HEK293 (cell line): ENCODE measurements around the gene SEMA6D.

Source experiments
- CTCF ChIA-PET: fragments of 350-600 bp; formaldehyde crosslinking; extraction: SDS; loops from one replicate; lab custom pipeline; 2021; ENCODE audit warnings: antibody characterized with exemption; lab: Yijun Ruan, JAX
- POLR2A ChIA-PET: fragments of 300-600 bp; formaldehyde crosslinking; extraction: SDS; loops from one replicate; lab custom pipeline; 2020; ENCODE audit warnings: antibody characterized with exemption, inconsistent platforms; lab: Yijun Ruan, JAX
- H3K27ac ChIP-seq: fragments of 200-500 bp; sonication (Bioruptor generic); 2 replicates; pipeline ENCODE4 v1.5.1; 2014; ENCODE audit warnings: low read depth, low read length, control low read depth, inconsistent platforms; ENCODE audit errors: extremely low read depth
- H3K36me3 ChIP-seq, 2 experiments: fragments of 200-500 bp in 1 of 2; sonication (Bioruptor generic) in 1 of 2; 1 replicate in 1 of 2; 2 replicates in 1 of 2; pipeline ENCODE4 v1.5.1; 2014 to 2017; ENCODE audit warnings: inconsistent platforms in 2 of 2, low read length in 2 of 2; ENCODE audit not compliant: control insufficient read depth in 2 of 2, insufficient read depth in 1 of 2
- H3K4me1 ChIP-seq: fragments of 200-500 bp; sonication (Bioruptor generic); 2 replicates; pipeline ENCODE4 v1.5.1; 2014; ENCODE audit warnings: mild to moderate bottlenecking, low read length, inconsistent platforms; ENCODE audit not compliant: control insufficient read depth, insufficient read depth
- H3K4me3 ChIP-seq: 2 replicates; pipeline ENCODE4 v1.5.1; 2011; ENCODE audit warnings: low read depth, mild to moderate bottlenecking, control low read depth, low read length, moderate library complexity
- H3K9me3 ChIP-seq: fragments of 200-500 bp; sonication (Bioruptor generic); 2 replicates; pipeline ENCODE4 v1.5.1; 2014; ENCODE audit warnings: low read depth, low read length, inconsistent platforms; ENCODE audit not compliant: control insufficient read depth, insufficient read depth
- BCL11B ChIP-seq: fragments of 450-650 bp; formaldehyde crosslinking; IDR thresholded peaks from 2 replicates; pipeline ENCODE4 v1.5.1; 2016; ENCODE audit warnings: low read depth, missing biosample characterization, missing genetic modification characterization
- FEZF1 ChIP-seq: fragments of 450-650 bp; formaldehyde crosslinking; IDR thresholded peaks from 2 replicates; pipeline ENCODE4 v1.5.1; 2016; ENCODE audit warnings: missing biosample characterization, missing genetic modification characterization
- GFI1B ChIP-seq: fragments of 450-650 bp; formaldehyde crosslinking; IDR thresholded peaks from 2 replicates; pipeline ENCODE4 v1.5.1; 2016; ENCODE audit warnings: missing biosample characterization, missing genetic modification characterization
- GLIS1 ChIP-seq: fragments of 450-650 bp; formaldehyde crosslinking; IDR thresholded peaks from 2 replicates; pipeline ENCODE4 v1.5.1; 2016; ENCODE audit warnings: missing biosample characterization, missing genetic modification characterization
- KLF7 ChIP-seq: fragments of 450-650 bp; formaldehyde crosslinking; IDR thresholded peaks from 2 replicates; pipeline ENCODE4 v1.5.1; 2016; ENCODE audit warnings: missing biosample characterization, missing genetic modification characterization, borderline replicate concordance
- MEIS1 ChIP-seq: sonication (generic); formaldehyde crosslinking; IDR thresholded peaks from 2 replicates; pipeline ENCODE4 v1.8.1; 2022; ENCODE audit warnings: missing genetic modification reagents, mild to moderate bottlenecking, borderline replicate concordance
- OSR2 ChIP-seq: fragments of 450-650 bp; formaldehyde crosslinking; IDR thresholded peaks from 2 replicates; pipeline ENCODE4 v1.5.1; 2016; ENCODE audit warnings: missing biosample characterization, missing genetic modification characterization
- PRDM6 ChIP-seq: fragments of 450-650 bp; formaldehyde crosslinking; IDR thresholded peaks from 2 replicates; pipeline ENCODE4 v1.5.1; 2017; ENCODE audit warnings: missing biosample characterization, missing genetic modification characterization
- RBAK ChIP-seq: fragments of 450-650 bp; formaldehyde crosslinking; IDR thresholded peaks from 2 replicates; pipeline ENCODE4 v1.5.1; 2016; ENCODE audit warnings: missing biosample characterization, missing genetic modification characterization
- SALL2 ChIP-seq: fragments of 450-650 bp; formaldehyde crosslinking; IDR thresholded peaks from 2 replicates; pipeline ENCODE4 v1.5.0; 2017; ENCODE audit warnings: missing biosample characterization, mild to moderate bottlenecking, missing genetic modification characterization, borderline replicate concordance
- SCRT1 ChIP-seq: fragments of 450-650 bp; formaldehyde crosslinking; IDR thresholded peaks from 2 replicates; pipeline ENCODE4 v1.5.1; 2016; ENCODE audit warnings: missing biosample characterization, missing genetic modification characterization, borderline replicate concordance
- SCRT2 ChIP-seq: fragments of 450-650 bp; formaldehyde crosslinking; IDR thresholded peaks from 2 replicates; pipeline ENCODE4 v1.5.1; 2016; ENCODE audit warnings: missing biosample characterization, missing genetic modification characterization
- SP7 ChIP-seq: fragments of 450-650 bp; formaldehyde crosslinking; IDR thresholded peaks from 2 replicates; pipeline ENCODE4 v1.5.1; 2016; ENCODE audit warnings: missing biosample characterization, missing genetic modification characterization
- ZBTB20 ChIP-seq: fragments of 450-650 bp; formaldehyde crosslinking; IDR thresholded peaks from 2 replicates; pipeline ENCODE4 v1.5.1; 2016; ENCODE audit warnings: missing biosample characterization, missing genetic modification characterization
- ZBTB21 ChIP-seq: fragments of 450-650 bp; formaldehyde crosslinking; IDR thresholded peaks from 2 replicates; pipeline ENCODE4 v1.5.1; 2017; ENCODE audit warnings: missing biosample characterization, missing genetic modification characterization
- ZBTB44 ChIP-seq: fragments of 450-650 bp; IDR thresholded peaks from 2 replicates; pipeline ENCODE4 v1.5.1; 2018; ENCODE audit warnings: missing biosample characterization, mild to moderate bottlenecking, missing genetic modification characterization
- ZBTB7A ChIP-seq: fragments of 450-650 bp; formaldehyde crosslinking; IDR thresholded peaks from 2 replicates; pipeline ENCODE4 v1.5.1; 2016; ENCODE audit warnings: low read depth, missing biosample characterization, missing genetic modification characterization
- ZFP3 ChIP-seq: fragments of 450-650 bp; formaldehyde crosslinking; IDR thresholded peaks from 2 replicates; pipeline ENCODE4 v1.5.1; 2016; ENCODE audit warnings: low read depth, missing biosample characterization, missing genetic modification characterization
- ZNF292 ChIP-seq: fragments of 450-650 bp; formaldehyde crosslinking; IDR thresholded peaks from 2 replicates; pipeline ENCODE4 v1.5.1; 2016; ENCODE audit warnings: low read depth, missing biosample characterization, missing genetic modification characterization, borderline replicate concordance
- ZNF335 ChIP-seq: fragments of 450-650 bp; formaldehyde crosslinking; conservative IDR thresholded peaks from 2 replicates; pipeline ENCODE4 v1.5.1; 2016; ENCODE audit warnings: missing biosample characterization, missing genetic modification characterization
- ZNF354C ChIP-seq: fragments of 450-650 bp; formaldehyde crosslinking; IDR thresholded peaks from 2 replicates; pipeline ENCODE4 v1.5.1; 2016; ENCODE audit warnings: missing biosample characterization, missing genetic modification characterization, low read depth, borderline replicate concordance
- ZNF521 ChIP-seq: fragments of 450-650 bp; formaldehyde crosslinking; IDR thresholded peaks from 2 replicates; pipeline ENCODE4 v1.5.1; 2017; ENCODE audit warnings: missing biosample characterization, mild to moderate bottlenecking, missing genetic modification characterization
- ZNF629 ChIP-seq: fragments of 450-650 bp; formaldehyde crosslinking; IDR thresholded peaks from 2 replicates; pipeline ENCODE4 v1.5.1; 2017; ENCODE audit warnings: missing biosample characterization, missing genetic modification characterization
- ZNF701 ChIP-seq: fragments of 450-650 bp; formaldehyde crosslinking; IDR thresholded peaks from 2 replicates; pipeline ENCODE4 v1.5.1; 2016; ENCODE audit warnings: missing biosample characterization, missing genetic modification characterization
- ZNF76 ChIP-seq: fragments of 450-650 bp; formaldehyde crosslinking; IDR thresholded peaks from 2 replicates; pipeline ENCODE4; 2016; ENCODE audit warnings: low read depth, missing biosample characterization, missing genetic modification characterization, borderline replicate concordance
- ZNF792 ChIP-seq: fragments of 450-650 bp; formaldehyde crosslinking; IDR thresholded peaks from 2 replicates; pipeline ENCODE4 v1.5.1; 2016; ENCODE audit warnings: missing biosample characterization, missing genetic modification characterization
- ZNF843 ChIP-seq: fragments of 450-650 bp; formaldehyde crosslinking; IDR thresholded peaks from 2 replicates; pipeline ENCODE4 v1.5.1; 2016; ENCODE audit warnings: missing biosample characterization, missing genetic modification characterization

Gene SEMA6D

GRCh38 chr15:47767035-47767434 lies 49.7 kb downstream of the SEMA6D start:
- CTCF ChIA-PET = interaction anchor here (0.6 kb wide), 1 partner anchor 10 kb away, joined by 3 read pairs; no protein-coding TSS in a partner anchor
- no peaks in the 10 kb centered on the region for H3K9me3 ChIP-seq
- TF ChIP-seq ZFP3 = no peak
- TF ChIP-seq ZNF76 (tag by site-specific recombination) = no peak
- TF ChIP-seq ZBTB20 (tag by site-specific recombination) = no peak
- TF ChIP-seq, all 188 proteins: peak for 0
- H3K4me1 ChIP-seq = 0 out of 2 replicates have a peak, but pooled peaks cover 4% of the 10 kb centered on the region
- H3K27ac ChIP-seq = no peak overlapping the region
- H3K4me3 ChIP-seq = no peak overlapping the region
- POLR2A ChIA-PET = no interaction called here
- H3K36me3 ChIP-seq = peaks cover 3 to 64% of the 10 kb centered on the region in 2 experiments; a peak in 1 of 3 replicates

DNA sequence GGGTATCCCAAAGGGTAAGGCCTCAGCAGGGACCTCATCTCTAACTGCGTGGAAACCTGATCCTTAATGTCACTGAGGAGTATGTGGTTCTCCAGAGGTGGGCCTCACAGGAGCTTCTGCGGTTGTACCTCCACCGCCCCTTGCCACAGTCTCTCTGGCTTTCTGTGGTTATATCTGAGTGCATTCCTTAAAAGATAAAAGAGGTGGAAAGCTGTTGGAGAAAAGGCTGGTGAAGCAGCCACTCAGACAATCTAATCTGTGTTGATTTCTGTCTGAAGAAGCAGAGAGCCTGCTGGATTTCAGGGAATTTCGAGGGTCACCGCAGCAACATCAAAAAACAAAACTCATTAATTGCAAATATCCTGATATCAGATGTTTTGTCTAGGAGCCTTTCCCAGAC lies 51.4 kb downstream of the SEMA6D start:
- Histone ChIP-seq H3K9me3 (no peaks in the 10 kb centered on the region), H3K36me3 (peaks cover 3 to 48% of the 10 kb centered on the region in 2 experiments; a peak in 1 of 3 replicates), H3K4me3 (no peak overlapping the region), H3K27ac (no peak overlapping the region), H3K4me1 (peaks cover 11% of the 10 kb centered on the region)
- CTCF ChIA-PET = interaction anchor here (1.1 kb wide), 1 partner anchor 10 kb away, joined by 3 read pairs; no protein-coding TSS in a partner anchor
- TF ChIP-seq ZNF335 (tag by site-specific recombination) (no peak), OSR2 (tag by site-specific recombination) (peak; percentile 37; the same call in 1 of the 2 replicates), SALL2 (tag by site-specific recombination) (no peak), ZBTB21 (no peak), RBAK (tag by site-specific recombination) (no peak), GLIS1 (tag by site-specific recombination) (peak; percentile 24; the same call in 1 of the 2 replicates)
- POLR2A ChIA-PET = no interaction called here

GRCh38 chr15:47769166-47769565 lies 51.9 kb downstream of the SEMA6D start:
- no peaks in the 10 kb centered on the region for H3K9me3 ChIP-seq
- peaks cover 3 to 43% of the 10 kb centered on the region in 2 experiments; a peak in 1 of 3 replicates for H3K36me3 ChIP-seq
- H3K4me1 ChIP-seq = peaks cover 11% of the 10 kb centered on the region
- H3K27ac ChIP-seq = no peak overlapping the region
- TF ChIP-seq SCRT2 (0 out of 2 replicates have a peak, but pooled peaks have one; percentile 14), ZNF843 (tag by site-specific recombination) (peak; percentile 27; the same call in 1 of the 2 replicates), KLF7 (tag by site-specific recombination) (no peak), BCL11B (tag by site-specific recombination) (0 out of 2 replicates have a peak, but pooled peaks have one; percentile 15), PRDM6 (peak; percentile 67), FEZF1 (tag by site-specific recombination) (0 out of 2 replicates have a peak, but pooled peaks have one; percentile 29), ZNF629 (tag by site-specific recombination) (no peak), ZNF792 (tag by site-specific recombination) (no peak)
- TF ChIP-seq, all 188 proteins: peak for 5
- no peak overlapping the region for H3K4me3 ChIP-seq
- CTCF ChIA-PET = interaction anchor here (1.1 kb wide), 1 partner anchor 10 kb away, joined by 3 read pairs; no protein-coding TSS in a partner anchor
- POLR2A ChIA-PET = no interaction called here

DNA sequence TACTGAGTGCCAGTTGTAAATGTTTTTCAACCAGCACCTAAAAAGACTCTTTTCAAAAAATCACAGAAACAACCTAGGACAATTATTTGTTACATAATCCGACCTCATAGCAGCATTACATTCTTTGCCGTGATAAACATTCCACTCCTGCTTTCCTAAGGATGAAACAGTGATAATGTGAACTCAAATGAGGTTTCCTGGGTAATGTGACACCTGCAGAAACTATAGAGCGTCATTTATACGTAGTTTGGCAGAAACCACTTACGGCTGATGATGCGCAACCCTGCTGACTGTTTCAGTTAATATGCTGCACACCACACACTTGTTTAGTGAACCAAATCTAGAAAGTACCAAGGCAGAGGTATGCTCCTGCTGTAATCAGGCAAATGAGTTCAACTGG lies 55.8 kb downstream of the SEMA6D start:
- CTCF ChIA-PET = no interaction called here
- Histone ChIP-seq H3K4me3 (no peak overlapping the region), H3K36me3 (peaks cover 0 to 16% of the 10 kb centered on the region in 2 experiments; a peak in 1 of 3 replicates), H3K4me1 (peaks cover 13% of the 10 kb centered on the region), H3K27ac (no peak overlapping the region), H3K9me3 (no peaks in the 10 kb centered on the region)
- POLR2A ChIA-PET = no interaction called here
- no peak for TF ChIP-seq ZNF354C
- TF ChIP-seq ZNF292 (tag by site-specific recombination) = no peak
- TF ChIP-seq ZNF701 (tag by site-specific recombination) = no peak
- no peak for TF ChIP-seq ZBTB7A (tag by site-specific recombination)
- TF ChIP-seq SCRT1 = peak; percentile 34; the same call in 1 of the 2 replicates
- TF ChIP-seq GFI1B (tag by site-specific recombination) = 0 out of 2 replicates have a peak, but pooled peaks have one; percentile 33
- no peak for TF ChIP-seq SP7 (tag by site-specific recombination)
- no peak for TF ChIP-seq ZNF521
- TF ChIP-seq MEIS1 (CRISPR knock-in tag) = no peak
- peak; percentile 36; the same call in 1 of the 2 replicates for TF ChIP-seq ZBTB44 (tag by site-specific recombination)
